ENCODE results near the gene SEC14L5.

Gene SEC14L5

DNA sequence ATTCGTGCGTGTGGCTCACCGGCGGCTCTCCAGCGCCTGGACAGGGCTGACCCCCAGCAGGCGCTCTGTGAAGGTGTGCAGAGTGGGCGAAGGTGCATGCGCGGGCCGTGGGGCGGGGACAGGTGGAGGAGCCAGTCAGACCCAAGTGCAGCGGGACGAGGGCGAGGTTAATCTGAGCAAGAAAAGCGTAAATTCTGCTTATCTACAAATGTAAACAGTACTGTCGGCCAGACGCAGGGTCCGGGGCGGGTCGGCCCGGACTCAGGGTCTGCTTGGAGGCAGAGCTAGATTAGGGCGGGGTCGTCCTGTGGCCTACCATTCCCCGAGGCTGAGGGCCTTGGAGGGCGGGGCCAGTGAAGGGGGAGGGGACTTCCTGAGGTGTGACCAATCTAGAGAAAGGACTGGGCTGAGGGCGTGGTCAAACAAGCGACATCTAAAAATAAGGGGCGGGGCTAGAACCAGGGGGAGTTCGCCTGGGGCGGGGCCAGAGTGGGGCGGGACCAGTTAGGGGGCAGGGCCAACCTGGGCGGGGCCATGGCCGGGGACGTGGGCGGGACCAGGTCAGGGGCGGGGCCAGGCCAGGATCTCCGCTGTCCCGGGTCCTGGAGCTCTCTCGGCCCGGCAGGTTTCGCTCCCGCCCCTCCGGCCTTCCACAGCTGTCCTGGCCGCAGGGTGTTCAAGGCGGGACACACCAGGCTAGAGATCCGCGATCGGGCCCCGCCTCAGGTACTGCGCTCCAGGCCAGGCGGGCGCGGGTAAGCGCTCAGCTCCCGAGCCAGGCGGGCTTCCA lies at the start of gene SEC14L5:
Gene SEC14L5 (plus strand): TSS at position 611 of the 790 bp plus-strand sequence. CDS start 994 bp downstream, outside the sequence.
- DNase-seq (ENCODE audit: low spot score) (peak; percentile 98), FAIRE-seq (peak; percentile 92)

DNA sequence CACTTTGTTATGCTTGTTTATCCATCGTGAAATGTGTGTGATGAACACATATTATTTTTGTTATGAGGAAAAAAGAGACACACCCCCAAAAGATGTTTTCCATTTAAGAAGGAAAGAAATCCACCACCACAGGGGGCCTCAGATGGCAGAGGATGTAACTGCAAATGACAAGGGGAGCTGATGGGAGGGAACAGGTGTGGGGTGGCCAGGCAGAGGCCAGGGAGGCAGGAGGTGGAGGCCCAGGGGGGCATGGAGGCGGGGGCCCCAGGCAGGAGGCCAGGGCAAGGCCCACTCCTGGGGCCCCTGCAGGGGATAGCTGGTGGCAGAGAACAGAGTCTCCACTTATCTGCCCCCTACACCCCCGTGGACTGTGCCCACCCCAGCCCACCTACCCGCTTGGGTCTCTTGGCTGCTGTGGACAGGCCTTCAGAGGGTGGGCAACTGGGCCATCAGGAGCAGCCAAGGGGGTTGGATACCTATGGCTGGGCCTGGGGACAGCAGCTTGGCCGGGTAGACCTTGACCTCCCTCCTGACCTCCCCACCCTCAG lies 49.2 kb upstream of the SEC14L5 start:
- FAIRE-seq (no peak), DNase-seq (ENCODE audit: low spot score) (no peak)

DNA sequence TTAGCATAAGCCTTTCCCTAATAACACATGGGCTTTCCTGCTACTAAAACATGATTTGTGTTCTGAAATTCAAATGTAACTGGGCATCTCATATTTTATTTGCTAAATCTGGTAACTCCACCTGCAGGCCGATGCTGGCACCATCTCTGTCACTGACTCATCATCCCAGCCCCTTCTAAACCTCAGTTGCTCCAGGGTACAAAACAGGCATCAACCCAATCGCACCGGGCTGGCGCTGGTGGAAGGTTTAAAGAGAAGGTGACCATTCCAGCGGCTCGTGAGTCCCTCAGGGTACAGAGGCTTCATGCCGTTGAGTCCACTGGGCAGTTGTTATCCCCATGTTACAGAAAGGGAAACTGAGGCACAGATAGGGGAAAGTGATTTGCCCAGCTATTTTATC lies 48.3 kb upstream of the SEC14L5 start:
- no peak for FAIRE-seq
- no peak for DNase-seq (ENCODE audit: low spot score)

DNA sequence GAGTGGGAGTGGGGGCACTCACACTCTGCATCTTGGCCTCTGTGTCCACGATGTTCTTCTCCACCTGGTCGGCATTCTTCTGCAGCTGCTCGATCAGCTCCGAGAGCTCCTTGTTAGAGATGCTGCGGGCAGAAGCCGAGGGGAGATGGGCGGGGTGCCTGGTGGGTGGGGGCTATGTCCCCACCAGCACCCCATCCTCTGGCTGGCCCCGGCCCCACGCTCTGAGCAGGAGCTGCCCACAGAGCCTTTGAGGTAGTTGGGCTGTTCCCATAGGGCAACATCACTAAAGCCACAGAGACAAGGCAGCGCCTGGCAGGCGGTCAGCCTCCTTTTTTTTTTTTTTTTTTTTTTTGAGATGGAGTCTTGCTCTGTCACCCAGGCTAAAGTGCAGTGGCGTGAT lies 47.3 kb upstream of the SEC14L5 start:
- no peak for DNase-seq (ENCODE audit: low spot score)
- no peak for FAIRE-seq

DNA sequence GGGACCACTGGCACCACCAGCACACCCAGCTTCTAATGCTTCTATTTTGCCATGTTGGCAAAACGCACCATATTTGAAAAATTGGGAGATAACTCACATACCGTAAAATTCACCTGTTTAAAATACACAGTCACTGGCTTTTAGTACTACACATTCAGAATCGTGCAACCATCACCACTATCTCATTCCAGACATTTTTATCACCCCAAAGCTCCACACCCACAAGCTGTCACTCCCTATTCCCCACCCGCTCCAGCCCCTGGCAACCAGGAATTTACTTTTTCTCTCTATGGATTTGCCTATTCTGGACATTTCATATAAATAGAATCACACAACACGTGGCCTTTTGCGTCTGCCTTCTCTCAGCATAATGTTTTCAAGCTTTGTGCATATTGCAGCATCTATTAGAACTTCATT lies 46.2 kb upstream of the SEC14L5 start:
- DNase-seq (ENCODE audit: low spot score) = no peak
- FAIRE-seq = no peak

DNA sequence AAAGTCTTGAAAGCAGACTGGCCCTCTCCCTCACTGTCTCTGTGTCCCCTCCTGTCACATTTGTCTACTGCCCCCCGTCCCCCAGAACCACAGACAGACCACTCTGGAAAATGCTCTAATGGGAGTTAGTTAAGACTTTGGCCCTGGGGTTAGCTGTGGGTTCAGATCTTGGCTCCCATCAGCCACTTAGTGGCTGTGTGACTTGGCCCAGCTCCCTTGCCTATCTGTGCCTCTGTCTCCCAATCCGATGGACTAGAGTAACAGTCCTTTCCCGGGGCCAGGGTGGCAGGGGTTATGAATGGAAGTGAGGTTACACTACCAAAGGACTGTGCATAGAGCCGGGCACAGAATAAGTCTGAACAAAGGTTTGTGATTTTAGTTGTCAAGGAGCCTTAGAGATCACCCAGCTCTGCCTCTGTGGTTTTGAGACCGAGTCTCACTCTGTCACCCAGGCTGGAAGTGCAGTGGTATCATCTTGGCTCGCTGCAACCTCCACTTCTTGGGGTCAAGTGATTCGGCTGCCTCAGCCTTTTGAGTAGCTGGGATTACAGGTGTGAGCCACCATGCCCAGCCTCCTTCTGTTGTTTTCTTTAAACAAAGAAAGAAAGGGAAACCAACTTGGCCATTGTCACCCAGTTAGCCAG lies 44.9 kb upstream of the SEC14L5 start:
- DNase-seq (ENCODE audit: low spot score) (no peak), FAIRE-seq (no peak)

DNA sequence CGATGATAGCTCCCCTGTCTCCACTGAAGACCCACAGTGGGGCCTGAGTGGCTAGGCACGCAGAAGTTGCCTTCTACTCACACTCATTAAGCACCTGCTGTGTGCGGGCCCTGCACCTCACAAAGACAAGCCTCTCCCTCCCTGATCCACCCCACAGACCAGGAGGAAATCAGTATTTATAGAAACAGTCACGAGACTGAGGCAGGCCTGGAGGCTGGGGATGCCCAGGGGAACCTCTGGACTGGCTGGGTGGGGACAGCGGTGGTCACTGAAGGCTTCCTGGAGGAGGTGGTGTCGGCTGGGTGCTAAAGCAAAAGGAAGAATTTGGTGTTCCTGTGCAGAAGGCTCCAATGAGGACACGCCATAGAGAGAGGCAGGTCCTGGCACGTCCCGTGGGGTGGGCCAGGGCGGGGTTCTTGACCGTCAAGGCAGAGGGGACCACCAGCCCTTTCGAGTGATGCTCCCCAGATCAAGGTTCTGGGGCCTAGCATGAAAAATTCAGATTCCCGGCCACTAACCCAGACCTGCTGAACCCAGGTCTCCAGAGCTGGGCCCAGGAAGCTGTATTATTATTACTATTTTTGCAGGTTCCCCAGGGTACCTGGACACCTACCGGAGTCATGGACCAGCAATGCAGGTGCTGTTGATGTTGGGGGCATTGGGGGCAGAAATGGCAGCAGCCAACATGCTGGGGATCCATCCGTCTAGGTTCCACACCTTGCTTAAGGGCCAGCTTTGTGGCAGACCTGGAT lies 44.2 kb upstream of the SEC14L5 start:
- DNase-seq (ENCODE audit: low spot score) = no peak
- no peak for FAIRE-seq

DNA sequence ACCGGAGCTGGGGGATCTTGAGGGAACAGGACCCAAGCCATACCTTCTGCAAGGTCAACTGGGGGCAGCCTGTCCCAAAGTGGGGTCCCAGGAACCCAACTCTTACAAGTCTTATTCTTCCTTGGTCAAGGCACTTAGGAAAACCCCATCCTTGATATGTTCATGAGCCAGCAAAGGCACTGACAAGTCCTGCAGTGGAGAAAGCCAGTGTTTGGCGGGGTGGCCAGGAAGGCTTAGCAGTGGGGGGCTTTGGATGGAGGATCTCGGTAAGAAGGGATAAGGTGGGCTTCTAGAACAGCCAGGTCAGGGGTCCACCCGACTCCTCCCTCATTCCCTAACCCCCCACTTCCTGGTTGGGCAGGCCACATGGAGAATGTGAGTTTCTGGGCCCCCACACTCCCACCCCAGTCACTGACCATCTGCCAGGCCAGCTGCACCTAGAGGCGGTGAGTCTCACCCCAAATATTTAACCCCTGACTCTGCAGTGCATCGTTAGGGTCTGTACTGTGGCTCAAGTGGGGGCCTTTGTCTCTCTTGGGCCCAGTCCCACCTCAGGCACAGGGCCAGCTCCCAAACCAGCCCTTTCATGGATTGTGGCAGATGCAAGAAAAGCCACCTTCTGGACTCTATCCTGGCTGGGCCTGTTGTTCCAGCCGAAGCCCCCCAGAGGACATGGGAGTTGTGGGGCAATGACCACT lies 43.5 kb upstream of the SEC14L5 start:
- FAIRE-seq (no peak), DNase-seq (ENCODE audit: low spot score) (no peak)

DNA sequence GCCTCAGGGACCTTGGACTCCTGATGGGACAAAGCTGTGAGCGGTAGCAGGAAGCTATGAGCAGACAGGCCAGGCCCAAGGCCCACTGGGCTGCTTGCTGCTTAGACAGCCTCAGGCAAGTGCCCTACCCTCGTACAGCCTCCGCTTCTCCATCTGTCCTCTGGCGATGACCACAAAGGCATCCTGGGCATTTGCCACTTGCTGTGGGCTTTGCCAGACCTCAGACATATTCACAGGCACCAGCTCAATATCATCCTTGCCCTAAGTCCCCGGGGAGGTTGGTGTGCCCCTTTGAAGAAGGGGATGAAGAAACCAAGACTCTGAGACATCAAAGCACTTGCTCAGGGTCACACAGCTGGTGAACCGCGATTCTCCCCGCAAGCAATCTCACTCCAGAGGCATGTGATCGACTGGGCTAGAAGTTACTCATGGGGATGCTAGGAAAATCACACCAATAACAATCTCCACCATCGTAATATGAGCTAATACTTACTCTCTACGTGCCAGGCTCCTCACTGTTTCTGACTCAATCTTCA lies 42.8 kb upstream of the SEC14L5 start:
- DNase-seq (ENCODE audit: low spot score) = peak; percentile 81
- FAIRE-seq = peak; percentile 71

DNA sequence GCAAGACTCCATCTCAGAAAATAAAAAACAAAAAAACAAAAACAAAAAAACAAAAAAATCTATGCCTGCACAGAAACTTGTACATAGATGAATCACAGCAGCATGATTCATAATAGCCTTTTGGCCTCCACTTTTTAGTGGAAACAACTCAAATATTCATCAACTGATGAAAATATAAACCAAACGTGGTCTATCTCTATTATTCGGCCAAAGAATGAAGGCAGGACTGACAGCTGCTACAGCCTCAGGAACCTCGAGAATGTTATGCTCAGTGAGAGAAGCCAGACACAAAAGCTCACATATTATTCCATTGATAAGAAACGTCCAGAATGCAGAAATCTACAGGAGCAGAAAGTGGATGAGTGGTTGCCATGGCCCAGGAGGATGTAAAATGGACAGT lies 41.0 kb upstream of the SEC14L5 start:
- FAIRE-seq (no peak), DNase-seq (ENCODE audit: low spot score) (no peak)

DNA sequence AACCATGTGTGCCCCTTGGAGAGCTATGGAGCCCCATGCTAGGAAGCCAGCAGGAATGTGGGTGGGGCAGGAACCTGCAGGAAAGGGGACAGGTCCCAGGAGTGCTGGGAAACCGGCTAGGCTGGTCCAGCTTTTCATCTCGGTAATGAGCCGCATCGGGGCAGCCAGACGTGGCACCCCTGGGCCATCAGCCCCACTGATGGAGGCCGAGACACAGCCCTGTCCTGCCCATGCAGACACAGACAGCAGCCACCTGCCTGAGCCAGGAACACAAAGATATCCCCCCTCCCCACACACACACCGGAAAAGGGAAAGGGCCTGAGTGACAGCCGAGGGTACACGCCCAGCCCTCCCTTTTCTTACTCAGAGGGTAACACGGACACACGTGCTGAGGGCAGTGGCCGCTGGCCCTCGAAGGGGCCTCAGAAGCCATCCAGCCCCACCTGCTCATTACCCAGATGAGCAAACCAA lies 39.3 kb upstream of the SEC14L5 start:
- no peak for FAIRE-seq
- no peak for DNase-seq (ENCODE audit: low spot score)

DNA sequence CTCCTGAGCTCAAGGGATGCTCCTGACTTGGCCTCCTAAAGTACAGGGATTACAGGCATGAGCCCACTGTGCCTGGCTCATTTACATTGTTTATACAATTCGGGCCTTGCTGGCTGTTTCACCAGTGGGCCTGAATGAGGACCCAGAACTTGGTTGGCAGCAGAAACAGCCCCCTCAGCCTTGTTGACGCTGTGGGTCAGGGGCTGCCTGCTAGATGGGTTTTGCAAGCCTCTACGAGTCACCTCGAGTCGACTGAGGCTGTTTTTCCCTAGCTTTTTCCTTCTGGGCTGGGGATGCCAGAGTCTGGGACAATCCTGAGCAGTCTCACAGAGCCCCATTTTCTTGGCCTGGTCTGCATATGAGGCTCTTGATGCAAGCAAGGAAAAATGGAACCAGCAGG lies 37.3 kb upstream of the SEC14L5 start:
- FAIRE-seq = no peak
- no peak for DNase-seq (ENCODE audit: low spot score)

DNA sequence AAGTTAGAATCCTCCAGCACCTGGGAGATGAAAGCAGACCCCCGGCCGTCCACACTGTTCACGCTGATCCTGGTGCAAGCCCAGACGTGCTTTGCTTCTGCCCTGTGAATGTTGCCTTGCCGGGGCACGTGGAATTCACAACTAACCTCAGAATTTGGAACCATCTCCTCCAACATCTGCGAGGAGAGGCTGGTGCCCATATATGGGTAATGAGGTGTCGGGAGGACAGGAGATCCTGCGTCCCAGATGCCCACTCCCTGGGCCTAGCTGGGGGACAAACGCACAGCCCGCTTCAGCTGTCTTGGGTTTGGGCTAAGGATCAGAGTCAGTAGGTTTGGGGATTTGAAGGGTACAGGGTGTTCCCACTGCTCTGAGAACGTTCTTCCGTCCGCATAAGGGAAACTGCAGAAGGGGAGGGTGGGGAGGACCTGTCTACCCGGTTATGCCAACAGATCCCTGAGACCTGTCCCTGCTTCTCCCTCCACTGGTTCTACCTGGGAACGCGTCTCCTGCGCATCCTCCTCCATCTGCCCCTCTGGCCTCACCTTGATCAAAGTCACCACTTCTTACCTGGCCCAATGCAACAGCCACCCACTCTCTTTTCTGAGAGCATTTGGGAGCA lies 35.3 kb upstream of the SEC14L5 start:
- FAIRE-seq (no peak), DNase-seq (ENCODE audit: low spot score) (no peak)

DNA sequence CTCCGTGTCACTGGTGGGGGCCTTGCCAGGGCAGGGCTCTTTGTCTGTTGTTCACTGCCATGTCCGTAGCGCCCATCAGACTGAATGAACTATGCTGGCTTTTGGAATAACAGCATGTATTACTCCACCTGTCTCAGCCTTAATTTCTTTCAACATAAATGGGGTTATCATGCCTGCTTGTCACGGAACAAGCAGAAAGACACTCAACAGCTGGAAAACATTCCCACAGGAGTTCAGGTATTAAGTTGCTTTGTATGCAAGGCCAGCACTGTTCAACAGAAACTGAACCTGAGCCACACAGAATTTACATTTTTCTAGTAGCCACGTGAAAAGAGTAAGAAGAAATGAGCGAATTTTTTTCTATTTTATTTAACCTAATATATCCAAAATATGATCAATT lies 34.3 kb upstream of the SEC14L5 start:
- FAIRE-seq (no peak), DNase-seq (ENCODE audit: low spot score) (no peak)

DNA sequence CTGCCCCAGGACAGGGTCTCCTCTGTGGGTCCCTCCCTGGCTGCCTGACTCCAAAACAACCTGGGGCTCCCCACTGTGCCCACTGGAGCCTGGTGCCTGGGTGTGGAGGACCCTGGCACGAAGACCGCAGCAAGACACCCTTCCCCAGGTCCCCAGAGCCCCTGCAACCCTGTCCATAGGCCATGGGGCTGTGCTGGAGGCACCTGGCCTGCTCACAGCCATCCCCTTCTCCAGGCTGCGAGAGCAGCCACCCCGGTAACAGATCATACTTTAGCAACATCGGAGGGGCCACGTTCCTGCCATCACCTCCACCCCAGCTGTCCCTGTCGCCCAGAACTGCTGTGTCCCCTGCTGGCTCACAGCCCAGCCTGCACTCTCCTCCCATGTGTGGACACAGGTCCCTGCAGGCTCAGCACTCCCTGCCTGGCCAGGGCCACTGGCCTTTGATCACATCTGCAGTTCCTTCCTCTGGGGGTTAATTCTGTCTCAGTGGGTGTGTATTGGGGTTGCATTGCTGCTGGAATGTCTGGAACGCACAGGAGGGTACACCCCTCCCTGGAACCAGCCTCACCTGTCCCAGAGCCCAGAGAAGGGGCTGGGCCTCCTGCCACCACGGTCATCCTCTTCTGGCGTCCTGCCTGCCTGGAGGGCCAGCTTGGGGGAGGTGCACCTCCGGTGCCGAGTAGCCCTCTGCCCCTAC lies 33.4 kb upstream of the SEC14L5 start:
- DNase-seq (ENCODE audit: low spot score) (peak; percentile 73), FAIRE-seq (peak; percentile 44)

DNA sequence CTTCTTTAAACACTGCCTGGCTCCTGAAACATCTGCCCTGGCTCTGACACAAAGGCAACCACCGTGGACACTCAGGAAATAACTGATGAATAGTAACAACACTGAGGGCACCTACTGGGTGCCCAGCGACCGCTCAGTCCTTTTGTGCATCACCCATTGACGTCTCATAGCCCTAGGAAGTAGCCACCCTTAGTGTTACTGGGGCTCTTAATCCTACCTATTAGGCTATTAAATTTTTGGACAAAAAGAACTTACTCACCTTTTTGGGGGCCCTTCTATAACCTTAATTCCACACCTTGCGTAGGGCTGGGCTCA lies 32.9 kb upstream of the SEC14L5 start:
- DNase-seq (ENCODE audit: low spot score) (no peak), FAIRE-seq (no peak)

DNA sequence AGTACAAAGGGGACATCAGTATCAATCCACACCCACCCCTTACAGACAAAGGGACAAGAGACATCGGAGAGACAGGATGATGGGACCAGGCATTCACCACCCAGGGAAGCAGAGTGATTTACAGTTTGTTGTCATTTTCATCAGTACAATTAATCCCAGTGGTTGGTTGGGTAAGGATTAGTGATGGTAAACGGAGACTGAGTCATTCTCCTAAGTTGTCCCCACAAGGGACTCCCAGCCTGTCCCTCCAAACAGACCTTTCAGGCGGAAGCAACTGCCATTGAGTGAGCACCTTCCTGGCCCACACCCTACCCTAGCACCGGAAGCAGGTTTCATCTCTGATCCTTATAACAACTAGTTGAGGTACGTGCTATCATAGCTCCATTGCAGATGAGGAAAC lies 32.3 kb upstream of the SEC14L5 start:
- DNase-seq (ENCODE audit: low spot score) (no peak), FAIRE-seq (no peak)

DNA sequence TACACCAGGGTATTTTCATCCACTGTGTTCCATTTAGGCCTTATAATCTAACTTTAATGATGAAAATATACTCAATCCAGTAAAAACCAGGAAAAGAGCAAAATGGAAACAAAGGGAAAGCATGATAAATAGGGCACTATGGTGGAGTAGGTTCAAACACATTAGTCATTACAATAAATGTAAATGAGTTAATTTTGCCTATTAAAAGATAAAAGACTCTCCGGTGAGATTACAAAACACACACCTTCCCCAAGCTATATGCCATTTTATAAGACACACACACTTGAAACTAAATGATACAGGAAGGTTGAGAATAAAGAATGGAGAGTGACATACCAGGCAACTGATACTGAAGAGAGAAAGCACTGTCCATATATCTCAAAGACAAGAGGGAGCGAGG lies 31.2 kb upstream of the SEC14L5 start:
- DNase-seq (ENCODE audit: low spot score) (no peak), FAIRE-seq (no peak)

DNA sequence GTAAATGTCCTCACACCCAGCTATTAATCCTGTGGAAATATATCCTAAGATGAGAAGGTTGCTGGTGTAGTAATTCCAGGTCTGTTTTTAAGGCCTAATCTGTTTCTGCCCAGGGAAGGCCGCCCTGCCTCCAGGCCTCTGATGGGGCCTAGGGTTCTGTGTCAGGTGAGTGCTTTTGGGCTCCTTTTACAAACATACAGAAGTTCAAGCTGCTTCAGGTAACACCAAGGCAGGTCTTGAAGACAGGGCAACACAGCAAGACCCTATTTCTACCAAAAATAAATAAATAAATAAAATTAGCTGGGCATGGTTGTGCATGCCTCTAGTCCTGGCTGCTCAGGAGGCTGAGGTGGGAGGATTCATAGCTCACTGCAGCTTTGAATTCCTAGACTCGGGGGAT lies 30.5 kb upstream of the SEC14L5 start:
- FAIRE-seq (no peak), DNase-seq (ENCODE audit: low spot score) (no peak)

DNA sequence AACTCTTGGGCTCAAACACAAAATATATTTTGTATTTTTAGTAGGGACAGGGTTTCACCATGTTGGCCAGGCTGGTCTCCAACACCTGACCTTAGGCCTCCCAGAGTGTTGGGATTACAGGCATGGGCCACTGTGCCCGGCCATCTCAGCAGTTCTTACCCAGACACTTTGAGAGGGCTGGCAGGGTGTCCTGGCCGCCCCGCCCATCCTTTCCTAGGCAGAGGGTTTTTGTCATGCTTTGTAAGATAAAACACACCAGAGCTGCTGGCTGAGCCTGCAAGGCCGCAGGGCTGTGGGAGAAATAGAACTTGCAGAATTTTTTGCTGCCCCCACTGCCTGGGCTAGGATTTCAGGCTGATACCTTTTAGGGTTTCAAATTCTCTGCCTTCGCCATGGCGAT lies 29.9 kb upstream of the SEC14L5 start:
- no peak for FAIRE-seq
- no peak for DNase-seq (ENCODE audit: low spot score)

Data from urothelium cell line (cell line).